CD14-positive monocyte (primary cell): Measurements from ENCODE around the gene RRP12. TPM values are rescaled to one million over a fixed set of nuclear protein-coding genes. Genes with fewer than 3 reads are reported as not detected.

Experiments
- DNase-seq, 3 donors: peaks; one replicate each; pipeline ENCODE4 v3.0.0-alpha.2; 2011 to 2022
- H2AFZ ChIP-seq: 2 replicates; pipeline ENCODE4 v1.6.0; 2012; ENCODE audit warnings: mild to moderate bottlenecking, low read depth, low read length, inconsistent platforms; ENCODE audit not compliant: insufficient read depth, poor library complexity, severe bottlenecking
- H3K27ac ChIP-seq, 2 donors: 1 replicate in 1 of 2; 2 replicates in 1 of 2; pipeline ENCODE4 v1.5.1; 2012 to 2013; ENCODE audit warnings: low read length in 2 of 2, control low read depth in 1 of 2, inconsistent platforms in 1 of 2, low read depth in 1 of 2, mild to moderate bottlenecking in 1 of 2
- H3K27me3 ChIP-seq, 2 donors: one replicate each; pipeline versions ENCODE4 v1.6.0 to v1.6.1; 2011 to 2013; ENCODE audit warnings: low read length in 2 of 2; ENCODE audit not compliant: control insufficient read depth in 2 of 2, insufficient read depth in 2 of 2
- H3K36me3 ChIP-seq, 2 donors: replicated peaks in 1 of 2; 1 replicate in 1 of 2; 2 replicates in 1 of 2; pipeline versions ENCODE4 v1.5.1 to v1.6.1; 2012 to 2013; ENCODE audit warnings: low read length in 2 of 2, control low read depth in 1 of 2, inconsistent platforms in 1 of 2, mild to moderate bottlenecking in 1 of 2; ENCODE audit not compliant: insufficient read depth in 2 of 2, control insufficient read depth in 1 of 2
- H3K4me1 ChIP-seq, 2 donors: 1 replicate in 1 of 2; 2 replicates in 1 of 2; pipeline versions ENCODE4 v1.5.1 to v1.6.1; 2012 to 2013; ENCODE audit warnings: low read length in 2 of 2, control low read depth in 1 of 2, inconsistent platforms in 1 of 2, mild to moderate bottlenecking in 1 of 2, moderate library complexity in 1 of 2; ENCODE audit not compliant: insufficient read depth in 2 of 2, control insufficient read depth in 1 of 2
- H3K4me2 ChIP-seq: replicated peaks from 2 replicates; pipeline ENCODE3; 2012; ENCODE audit warnings: low read length, moderate library complexity, mild to moderate bottlenecking; ENCODE audit not compliant: poor library complexity, severe bottlenecking; ENCODE audit errors: extremely low read depth
- H3K4me3 ChIP-seq, 3 experiments: fragments of 200-600 bp in 1 of 3; sonication (generic) in 1 of 3; replicated peaks in 1 of 3; 1 replicate in 2 of 3; 2 replicates in 1 of 3; pipeline ENCODE4 v1.5.1; 2011 to 2013; ENCODE audit warnings: low read length in 3 of 3, mild to moderate bottlenecking in 3 of 3, control low read depth in 2 of 3, low read depth in 2 of 3, inconsistent platforms in 1 of 3, moderate library complexity in 1 of 3
- H3K79me2 ChIP-seq: 2 replicates; pipeline ENCODE4 v1.6.0; 2012; ENCODE audit warnings: mild to moderate bottlenecking, control low read depth, inconsistent platforms, low read length, moderate library complexity; ENCODE audit not compliant: insufficient read depth
- H3K9ac ChIP-seq: 2 replicates; pipeline ENCODE4 v1.6.0; 2017; ENCODE audit warnings: low read length, mild to moderate bottlenecking; ENCODE audit not compliant: insufficient read depth, poor library complexity, severe bottlenecking
- H3K9me3 ChIP-seq, 2 donors: replicated peaks in 1 of 2; 1 replicate in 1 of 2; 2 replicates in 1 of 2; pipeline versions ENCODE4 v1.5.1 to v1.6.1; 2012 to 2013; ENCODE audit warnings: low read length in 2 of 2, control low read depth in 1 of 2; ENCODE audit not compliant: control insufficient read depth in 1 of 2, insufficient read depth in 1 of 2
- H4K20me1 ChIP-seq: 2 replicates; pipeline ENCODE4 v1.6.0; 2012; ENCODE audit warnings: mild to moderate bottlenecking, low read length, control low read depth, moderate library complexity; ENCODE audit not compliant: insufficient read depth
- H3K27ac Mint-ChIP-seq, 7 donors: one replicate each; pipeline ENCODE4 v1.8.0; 2020; ENCODE audit warnings: mild to moderate bottlenecking in 7 of 7, mixed read lengths in 7 of 7, moderate library complexity in 6 of 7, inconsistent platforms in 2 of 7
- H3K27me3 Mint-ChIP-seq, 3 donors: one replicate each; pipeline ENCODE4 v1.8.0; 2021 to 2022; ENCODE audit warnings: low read depth in 3 of 3, mild to moderate bottlenecking in 3 of 3, mixed read lengths in 3 of 3, moderate library complexity in 3 of 3, inconsistent platforms in 1 of 3
- H3K36me3 Mint-ChIP-seq, 2 donors: one replicate each; pipeline ENCODE4 v1.8.0; 2020; ENCODE audit warnings: mixed read lengths in 2 of 2, inconsistent platforms in 1 of 2, mild to moderate bottlenecking in 1 of 2
- H3K4me1 Mint-ChIP-seq: one replicate; pipeline ENCODE4 v1.8.0; 2020; ENCODE audit warnings: mild to moderate bottlenecking, mixed read lengths
- H3K4me3 Mint-ChIP-seq, 2 donors: one replicate each; pipeline ENCODE4 v1.8.0; 2020; ENCODE audit warnings: mild to moderate bottlenecking in 2 of 2, mixed read lengths in 2 of 2, moderate library complexity in 1 of 2
- H3K9me3 Mint-ChIP-seq, 7 donors: one replicate each; pipeline ENCODE4 v1.8.0; 2020 to 2022; ENCODE audit warnings: mixed read lengths in 7 of 7, mild to moderate bottlenecking in 6 of 7, moderate library complexity in 6 of 7, inconsistent platforms in 2 of 7
- CTCF ChIP-seq: fragments of 200-600 bp; IDR thresholded peaks from one replicate; pipeline ENCODE4 v1.8.0; 2022; ENCODE audit warnings: antibody characterized with exemption, mild to moderate bottlenecking
- WGBS: methylation state at CpG from one replicate; pipeline ENCODE4 v1.1.5; 2013; ENCODE audit warnings: missing lambda C conversion rate; ENCODE audit not compliant: insufficient coverage; 5-methylcytosine and 5-hydroxymethylcytosine counted together
- intact Hi-C, 2 donors: fragments of 100-400 bp; cut with micrococcal nuclease; formaldehyde crosslinking; loops; one replicate each; pipeline versions ENCODE4 v1.15.0 to v1.15.1; 2023
- polyA plus RNA-seq, 3 donors: library from polyadenylated mRNA; depleted of rRNA in 1 of 3; unstranded in 2 of 3; stranded (reverse) in 1 of 3; fragments of 300-500 nt in 2 of 3; fragments of >200 nt in 1 of 3; fragmentation: Illumina TruSeq in 2 of 3; gene quantifications; 1 replicate in 2 of 3; 2 replicates in 1 of 3; pipeline ENCODE4 v1.2.3, GENCODE V29; 2012 to 2021

The RRP12 gene
- polyA plus RNA-seq, 3 donors: 31.0 to 98.7 (median 44.3) TPM

DNA sequence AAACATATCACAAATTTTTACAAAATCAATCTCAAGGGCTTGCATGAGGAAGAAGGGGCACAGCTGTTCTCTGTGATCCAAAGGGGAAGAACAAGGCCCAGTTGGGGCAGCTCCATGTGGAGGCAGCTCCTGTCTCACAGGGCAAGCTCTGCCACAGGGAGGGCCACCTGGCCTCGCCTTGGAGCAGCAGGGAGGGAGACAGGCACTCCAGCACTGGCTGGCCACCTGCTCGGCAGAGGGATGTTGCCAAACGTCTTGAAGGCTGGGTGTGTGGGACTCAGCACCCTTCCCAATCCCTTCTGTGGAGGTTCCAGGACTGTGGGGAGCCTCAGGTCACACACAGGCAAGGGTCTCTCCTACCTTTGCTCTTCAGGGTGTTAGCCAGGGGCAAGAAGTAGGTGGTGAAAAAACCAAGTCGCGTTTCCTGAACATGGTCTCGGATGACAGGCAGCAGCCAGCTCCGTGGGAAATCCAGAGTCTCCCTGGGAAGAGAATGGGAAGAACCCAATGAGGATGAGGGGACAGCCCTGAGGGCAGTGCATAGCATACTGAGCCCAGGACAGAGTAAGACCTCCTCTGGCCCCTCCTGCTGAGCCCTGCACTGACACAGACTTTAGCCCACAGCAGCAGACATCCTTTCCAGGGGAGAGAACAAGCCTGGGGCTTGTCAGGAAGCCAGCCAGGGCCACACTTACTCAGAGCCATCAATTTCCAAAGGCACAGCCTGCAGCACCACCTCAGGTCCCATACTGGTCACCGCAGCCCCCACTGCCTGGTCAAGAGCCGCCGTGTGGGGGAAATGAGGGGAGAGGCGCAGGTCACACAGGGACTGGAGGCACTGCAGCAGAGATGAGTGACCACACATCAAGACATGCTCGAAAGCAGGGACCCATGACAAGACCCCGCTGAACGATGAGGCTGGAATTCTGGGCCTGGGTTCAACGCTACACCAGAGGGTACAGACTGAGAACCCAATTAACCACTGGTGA, 21.9 kb downstream of the RRP12 start:
- peaks cover 69 to 87% of the 10 kb centered on the region in 2 donors for H3K36me3 Mint-ChIP-seq
- H2AFZ ChIP-seq: no peak overlapping the region
- WGBS: 92% methylated on average over 8 of the region's 15 CpGs
- H3K27me3 Mint-ChIP-seq: peaks cover 0 to 3% (median 0%) of the 10 kb centered on the region in 3 donors
- intact Hi-C loops: no loop called here
- peaks cover 5% of the 10 kb centered on the region for H4K20me1 ChIP-seq
- H3K27ac ChIP-seq: peak overlapping the region in 1 of 2 donors; percentile 5
- peaks cover 27 to 32% of the 10 kb centered on the region in 2 donors for H3K4me1 ChIP-seq
- peaks cover 58 to 76% of the 10 kb centered on the region in 2 donors for H3K36me3 ChIP-seq
- TF ChIP-seq CTCF: no peak
- H3K4me3 Mint-ChIP-seq: no peak overlapping the region
- H3K27ac Mint-ChIP-seq: peak overlapping the region in 5 of 7 donors; percentile 2 to 66 (median 26)
- H3K27me3 ChIP-seq: no peaks in the 10 kb centered on the region
- H3K9me3 ChIP-seq: peaks cover 0 to 9% of the 10 kb centered on the region in 2 donors
- H3K4me3 ChIP-seq: no peak overlapping the region
- H3K9ac ChIP-seq: no peak overlapping the region
- peaks cover 11% of the 10 kb centered on the region for H3K79me2 ChIP-seq
- H3K4me1 Mint-ChIP-seq: peaks cover 17% of the 10 kb centered on the region
- H3K9me3 Mint-ChIP-seq: peaks cover 4 to 14% (median 9%) of the 10 kb centered on the region in 7 donors
- no peak overlapping the region for H3K4me2 ChIP-seq
- DNase-seq: peak in 1 of 3 donors; percentile 3

GRCh38 chr10:97376413-97376812, 24.7 kb downstream of the RRP12 start:
- TF ChIP-seq CTCF: no peak
- Histone ChIP-seq H3K4me3 (no peak overlapping the region), H3K27ac (peak overlapping the region; percentile 69 to 75), H3K79me2 (peaks cover 21% of the 10 kb centered on the region), H3K9ac (no peak overlapping the region), H3K27me3 (no peaks in the 10 kb centered on the region), H4K20me1 (no peaks in the 10 kb centered on the region), H3K4me2 (no peak overlapping the region), H3K4me1 (peaks cover 55 to 60% of the 10 kb centered on the region in 2 donors), H2AFZ (no peak overlapping the region), H3K36me3 (peaks cover 51 to 75% of the 10 kb centered on the region in 2 donors), H3K9me3 (peaks cover 0 to 9% of the 10 kb centered on the region in 2 donors)
- peak; percentile 83 to 93 (median 84) for DNase-seq
- Mint-ChIP-seq H3K4me1 (peaks cover 45% of the 10 kb centered on the region), H3K27ac (peak overlapping the region; percentile 86 to 94 (median 92)), H3K9me3 (peaks cover 4 to 14% (median 9%) of the 10 kb centered on the region in 7 donors), H3K4me3 (no peak overlapping the region), H3K36me3 (peaks cover 65 to 87% of the 10 kb centered on the region in 2 donors), H3K27me3 (peaks cover 0 to 3% (median 0%) of the 10 kb centered on the region in 3 donors)
- intact Hi-C loops: no loop called here
- WGBS: 63% methylated on average over 3 of the region's 6 CpGs
